Dermis microvascular lymphatic vessel endothelial cell (primary cell): ENCODE data around the gene TLCD3A. TPM values are rescaled to one million over a fixed set of nuclear protein-coding genes. Genes with fewer than 3 reads are reported as not detected.
"Not testable (repeated sequence)": the region's sequence is repeated elsewhere in the genome, so short reads cannot be mapped to it uniquely, and the experiment has no call there.

Source experiments
- DNase-seq, 2 donors: peaks; one replicate each; pipeline versions ENCODE4 v3.0.0 to v3.0.0-alpha.2; 2010; ENCODE audit warnings: low read depth in 2 of 2
- total RNA-seq: library from RNA; depleted of rRNA; stranded (reverse); fragments of >200 nt; gene quantifications from 2 replicates; pipeline ENCODE4 v1.2.1, GENCODE V29; 2014

The TLCD3A gene
- total RNA-seq, 1 donor from 2014 or later = 9.0 TPM

GRCh38 chr17:787641-788221, 55.3 kb downstream of the TLCD3A start:
- DNase-seq = no peak

DNA sequence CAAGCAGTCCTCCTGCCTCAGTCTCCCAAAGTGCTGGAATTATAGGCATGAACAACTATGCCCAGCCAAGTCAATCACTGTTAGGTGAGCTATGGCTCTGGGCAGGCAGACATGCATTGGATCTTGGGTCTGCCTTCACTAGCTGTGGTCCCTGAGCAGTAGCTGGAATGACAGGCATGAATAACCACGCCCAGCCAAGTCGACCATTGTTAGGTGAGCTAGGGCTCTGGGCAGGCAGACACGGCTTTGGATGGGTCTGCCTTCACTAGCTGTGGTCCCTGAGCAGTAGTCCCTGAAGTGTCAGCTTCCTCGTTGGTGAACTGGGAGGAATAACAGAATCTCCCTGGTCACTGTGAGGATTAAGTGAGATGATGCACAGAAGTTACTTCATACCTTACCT, 56.2 kb downstream of the TLCD3A start:
- DNase-seq = no peak

GRCh38 chr17:789160-789840, 56.9 kb downstream of the TLCD3A start:
- no peak for DNase-seq

GRCh38 chr17:789931-790873, 57.8 kb downstream of the TLCD3A start:
- not testable (repeated sequence) for DNase-seq

DNA sequence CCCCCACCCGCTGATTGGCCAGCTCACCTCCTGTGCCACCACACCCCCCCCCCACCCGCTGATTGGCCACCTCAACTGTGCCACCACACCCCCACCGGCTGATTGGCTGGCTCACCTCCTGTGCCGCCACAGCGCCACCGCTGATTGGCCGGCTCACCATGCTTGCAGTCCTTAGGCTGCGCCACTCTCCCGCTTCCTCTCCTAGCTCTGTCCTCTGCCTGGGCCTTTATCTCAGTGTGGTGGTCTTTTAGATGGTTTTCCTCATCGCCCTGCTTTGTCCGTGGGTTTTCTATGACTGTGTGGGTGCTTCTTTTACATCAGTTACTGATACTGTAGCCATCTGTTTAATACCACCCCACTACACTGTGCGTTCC, 58.5 kb downstream of the TLCD3A start:
- not testable (repeated sequence) for DNase-seq

DNA sequence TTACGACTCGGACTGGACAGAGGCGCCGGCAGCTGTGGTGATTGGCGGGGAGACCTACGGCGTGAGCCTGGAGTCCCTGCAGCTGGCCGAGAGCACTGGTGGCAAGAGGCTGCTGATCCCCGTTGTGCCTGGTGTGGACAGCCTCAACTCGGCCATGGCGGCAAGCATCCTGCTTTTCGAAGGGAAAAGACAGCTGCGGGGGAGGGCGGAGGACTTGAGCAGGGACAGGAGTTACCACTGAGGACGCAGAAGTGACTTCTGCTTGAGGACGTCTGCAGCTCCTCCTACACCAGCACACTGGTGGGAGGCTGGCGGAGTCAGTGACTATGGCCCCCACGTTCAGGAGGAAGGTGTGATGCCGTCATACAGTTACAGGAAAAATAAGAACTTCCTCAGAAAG, 59.4 kb downstream of the TLCD3A start:
- DNase-seq = no peak

DNA sequence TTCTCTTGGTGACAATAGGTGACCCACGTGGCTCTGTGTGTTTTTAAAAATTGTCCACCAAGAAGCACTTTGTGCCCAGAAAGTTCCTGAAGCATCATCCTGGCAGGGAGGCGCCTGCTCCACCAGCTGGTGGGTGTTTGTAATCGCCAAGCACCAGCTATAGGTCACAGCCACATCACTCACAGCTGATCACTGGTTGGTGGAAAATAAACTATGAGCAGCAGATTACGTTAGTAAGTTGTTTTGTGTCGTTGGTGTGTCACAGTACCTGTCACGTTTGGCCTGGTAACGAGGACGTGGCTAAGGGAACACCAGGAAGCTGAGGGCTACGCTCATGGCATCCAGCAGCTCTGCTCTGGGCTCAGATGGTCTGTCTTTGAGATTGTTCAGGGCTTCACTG, 59.9 kb downstream of the TLCD3A start:
- peak; percentile 59 to 74 for DNase-seq

Other genes starting within 250 kb of the TLCD3A start
- gene VPS53, start 17.8 kb upstream of the TLCD3A start, total RNA-seq = 8.0 and 12.4 TPM in 2 replicates
- gene GEMIN4, start 19.7 kb downstream of the TLCD3A start, total RNA-seq = 8.6 and 11.9 TPM in 2 replicates
- gene GLOD4, start 49.7 kb downstream of the TLCD3A start, total RNA-seq = 40.0 and 42.7 TPM in 2 replicates
- 11.9 and 12.5 TPM in 2 replicates for gene MRM3, start 49.8 kb downstream of the TLCD3A start, total RNA-seq
- 91.7 and 163 TPM in 2 replicates for gene NXN, start 247.2 kb downstream of the TLCD3A start, total RNA-seq